GM12878 (cell line): ENCODE results near the gene TULP1. TPM values are rescaled to one million over a fixed set of nuclear protein-coding genes. Genes with fewer than 3 reads are reported as not detected.

Experiments
- ATAC-seq: fragments of 200-7000 bp; cut with Tn5 transposase; 3 replicates; pipeline ENCODE4 v1.9.1; 2020; ENCODE audit warnings: mild to moderate bottlenecking, moderate library complexity
- BruUV-seq: library from RNA; stranded (reverse); fragments of 400-500 nt; replicated peaks from 2 replicates; lab custom pipeline; 2021; lab: Mats Ljungman, UMichigan
- CTCF ChIA-PET: fragments of 300-600 bp; sonication (Branson Sonifier 250); formaldehyde crosslinking; extraction: SDS; loops from one replicate; lab custom pipeline; 2021; ENCODE audit warnings: inconsistent platforms; lab: Yijun Ruan, JAX
- POLR2A ChIA-PET: fragments of 350-600 bp; formaldehyde crosslinking; extraction: SDS; loops from one replicate; lab custom pipeline; 2021; ENCODE audit warnings: inconsistent platforms; lab: Charles Lee
- RAD21 ChIA-PET: fragments of 300-600 bp; sonication (Branson Sonifier 250); formaldehyde crosslinking; loops from one replicate; lab custom pipeline; 2023; ENCODE audit warnings: antibody characterized with exemption; ENCODE audit not compliant: unreplicated experiment; lab: Charles Lee
- SMC1A ChIA-PET: fragments of 300-600 bp; sonication (Branson Sonifier 250); formaldehyde crosslinking; loops from one replicate; lab custom pipeline; 2023; ENCODE audit not compliant: unreplicated experiment, uncharacterized antibody; lab: Charles Lee
- DNase-seq: peaks from one replicate; pipeline ENCODE4 v3.0.0-alpha.2; 2011; ENCODE audit warnings: low read depth, low spot score
- FAIRE-seq: peaks from 3 replicates; lab custom pipeline; 2011; peaks lifted over from hg19 to GRCh38; lab: Jason Lieb, UNC
- H2AFZ ChIP-seq: 2 replicates; pipeline ENCODE4 v1.6.0; 2011; ENCODE audit warnings: low read depth, low read length, control low read depth; ENCODE audit not compliant: control insufficient read depth
- H3K27ac ChIP-seq: 2 replicates; pipeline ENCODE4 v1.5.1; 2011; ENCODE audit warnings: control low read depth; ENCODE audit not compliant: control insufficient read depth, insufficient read depth
- H3K27me3 ChIP-seq, 2 experiments: replicated peaks in 1 of 2; 2 replicates each; pipeline versions ENCODE4 v1.6.0 to v1.6.1; 2011; ENCODE audit warnings: low read length in 1 of 2; ENCODE audit not compliant: control insufficient read depth in 2 of 2, insufficient read depth in 2 of 2
- H3K36me3 ChIP-seq, 2 experiments: 2 replicates each; pipeline ENCODE4 v1.5.1; 2011; ENCODE audit warnings: low read length in 1 of 2; ENCODE audit not compliant: control insufficient read depth in 2 of 2, insufficient read depth in 2 of 2
- H3K4me1 ChIP-seq: 2 replicates; pipeline ENCODE4 v1.6.1; 2011; ENCODE audit warnings: mild to moderate bottlenecking, low read length, moderate library complexity, mixed read lengths; ENCODE audit not compliant: control insufficient read depth, insufficient read depth
- H3K4me2 ChIP-seq: 2 replicates; pipeline ENCODE4 v1.6.0; 2011; ENCODE audit warnings: control low read depth; ENCODE audit not compliant: control insufficient read depth, insufficient read depth
- H3K4me3 ChIP-seq: fragments of 200-600 bp; sonication (generic); 2 replicates; pipeline ENCODE4 v1.5.1; 2016
- H3K79me2 ChIP-seq: 2 replicates; pipeline ENCODE4 v1.6.0; 2011; ENCODE audit warnings: low read length; ENCODE audit not compliant: control insufficient read depth, insufficient read depth
- H3K9ac ChIP-seq: 2 replicates; pipeline ENCODE4 v1.8.0; 2011; ENCODE audit warnings: low read length, control low read depth, mixed read lengths; ENCODE audit not compliant: control insufficient read depth, insufficient read depth
- H3K9me3 ChIP-seq: replicated peaks from 3 replicates; pipeline ENCODE4 v1.5.1; 2011; ENCODE audit warnings: mild to moderate bottlenecking, low read length; ENCODE audit not compliant: control insufficient read depth, insufficient read depth
- H4K20me1 ChIP-seq: 2 replicates; pipeline ENCODE4 v1.6.0; 2011; ENCODE audit not compliant: control insufficient read depth, insufficient read depth
- CHD4 ChIP-seq: fragments of 200-600 bp; sonication (generic); IDR thresholded peaks from 2 replicates; pipeline ENCODE4 v1.6.1; 2016; ENCODE audit warnings: mild to moderate bottlenecking
- JUND ChIP-seq: IDR thresholded peaks from 2 replicates; pipeline ENCODE4 v1.6.1; 2012; ENCODE audit warnings: low read depth, mild to moderate bottlenecking, low read length, improper control_type of control experiment, moderate library complexity
- KDM1A ChIP-seq: fragments of 200-600 bp; sonication (generic); IDR thresholded peaks from 2 replicates; pipeline ENCODE4 v1.6.1; 2016; ENCODE audit warnings: borderline replicate concordance
- MYC ChIP-seq: IDR thresholded peaks from 2 replicates; pipeline ENCODE4 v1.6.1; 2011; ENCODE audit warnings: mild to moderate bottlenecking, low read length, moderate library complexity, inconsistent platforms; ENCODE audit not compliant: insufficient read depth, insufficient replicate concordance, insufficient read length, severe bottlenecking
- NFYA ChIP-seq: IDR thresholded peaks from 2 replicates; pipeline ENCODE4 v1.6.1; 2011; ENCODE audit warnings: low read depth, mild to moderate bottlenecking, low read length, improper control_type of control experiment, borderline replicate concordance
- NR2C1 ChIP-seq: fragments of 450-650 bp; IDR thresholded peaks from 2 replicates; pipeline ENCODE4 v1.6.1; 2017; ENCODE audit warnings: antibody characterized with exemption, mild to moderate bottlenecking, moderate library complexity
- NRF1 ChIP-seq: conservative IDR thresholded peaks from 2 replicates; pipeline ENCODE4 v1.6.1; 2011; ENCODE audit warnings: mild to moderate bottlenecking, low read depth, low read length, improper control_type of control experiment
- PAX8 ChIP-seq: fragments of 450-650 bp; IDR thresholded peaks from 2 replicates; pipeline ENCODE4 v1.6.1; 2017; ENCODE audit warnings: mild to moderate bottlenecking, moderate library complexity
- SIN3A ChIP-seq: IDR thresholded peaks from 2 replicates; pipeline ENCODE4 v1.6.1; 2012; ENCODE audit warnings: low read depth, low read length, improper control_type of control experiment
- SIX5 ChIP-seq: IDR thresholded peaks from 2 replicates; pipeline ENCODE4 v1.6.1; 2011; ENCODE audit warnings: mild to moderate bottlenecking, low read depth, low read length, moderate library complexity; ENCODE audit not compliant: severe bottlenecking
- SUPT20H ChIP-seq: IDR thresholded peaks from 2 replicates; pipeline ENCODE4 v1.6.1; 2011; ENCODE audit warnings: low read depth, mild to moderate bottlenecking, low read length, moderate library complexity, borderline replicate concordance; ENCODE audit not compliant: control insufficient read depth
- TAF1 ChIP-seq: IDR thresholded peaks from 2 replicates; pipeline ENCODE4 v1.6.1; 2011; ENCODE audit warnings: mild to moderate bottlenecking, low read depth, low read length, borderline replicate concordance
- ZNF207 ChIP-seq: fragments of 450-650 bp; IDR thresholded peaks from 2 replicates; pipeline ENCODE4 v1.6.1; 2014; ENCODE audit warnings: antibody characterized with exemption, mild to moderate bottlenecking, borderline replicate concordance
- WGBS: methylation state at CpG from one replicate; pipeline ENCODE4 v1.1.6; 2016; ENCODE audit warnings: low lambda C conversion rate; ENCODE audit not compliant: insufficient replicate concordance, insufficient coverage; ENCODE audit errors: missing lambda C conversion rate; 5-methylcytosine and 5-hydroxymethylcytosine counted together
- in situ Hi-C: fragments of 300-500 bp; cut with MboI; formaldehyde crosslinking; loops from 9 replicates; pipeline ENCODE4 v1.14.3; 2018; ENCODE audit warnings: mixed read lengths
- intact Hi-C: fragments of 100-400 bp; cut with micrococcal nuclease; formaldehyde crosslinking; loops from one replicate; pipeline ENCODE4 v1.14.2; 2022; ENCODE audit not compliant: unreplicated experiment
- polyA plus RNA-seq, 11 experiments: library from polyadenylated mRNA; depleted of rRNA in 4 of 11; unstranded in 6 of 11; stranded (reverse) in 5 of 11; fragments of >200 nt; fragmentation: Nextera tagmentation in 4 of 11; fragmentation: Illumina TruSeq in 1 of 11; extraction: Ambion mirVana in 4 of 11; extraction: Trizol in 1 of 11; gene quantifications; 1 replicate in 1 of 11; 2 replicates in 10 of 11; pipeline versions ENCODE4 v1.2.1 to v1.2.3, GENCODE V29; 2011 to 2016; ENCODE audit warnings: inconsistent platforms in 2 of 11, missing spikeins in 2 of 11, low read depth in 1 of 11
- total RNA-seq, 4 experiments: library from RNA; depleted of rRNA in 3 of 4; stranded (reverse); fragments of >200 nt in 3 of 4; fragmentation: Illumina TruSeq in 1 of 4; extraction: Trizol in 1 of 4; gene quantifications; 2 replicates each; pipeline versions ENCODE4 v1.2.1 to v1.2.3, GENCODE V29; 2013 to 2021

Gene TULP1
- total and polyA plus RNA-seq, 10 of the 15 experiments (the other 5 are each of a cell fraction or from before 2014, with no cell fraction given) = not detected

- CTCF ChIA-PET = no interaction called here
- Histone ChIP-seq H3K27ac (no peak overlapping the region), H2AFZ (no peak overlapping the region), H3K36me3 (no peaks in the 10 kb centered on the region), H3K4me3 (no peak overlapping the region), H3K4me1 (peaks cover 8% of the 10 kb centered on the region), H3K9ac (no peak overlapping the region), H3K27me3 (peaks cover 1 to 16% of the 10 kb centered on the region in 2 experiments), H3K4me2 (no peak overlapping the region), H3K79me2 (no peaks in the 10 kb centered on the region), H4K20me1 (no peaks in the 10 kb centered on the region), H3K9me3 (no peaks in the 10 kb centered on the region)
- in situ Hi-C loops (no loop called here), intact Hi-C loops (no loop called here)
- TF ChIP-seq NRF1 = no peak
- no peak for TF ChIP-seq PAX8
- no peak for TF ChIP-seq CHD4
- TF ChIP-seq SIX5 = no peak
- TF ChIP-seq SIN3A = no peak
- TF ChIP-seq KDM1A = no peak
- no peak for TF ChIP-seq TAF1
- TF ChIP-seq MYC = no peak
- no peak for TF ChIP-seq NR2C1
- TF ChIP-seq ZNF207 = no peak
- no peak for TF ChIP-seq JUND
- no peak for TF ChIP-seq NFYA
- TF ChIP-seq SUPT20H = no peak
- no TSS peak for BruUV-seq
- RAD21 ChIA-PET = no interaction called here
- POLR2A ChIA-PET = no interaction called here
- SMC1A ChIA-PET = no interaction called here
- WGBS = 45% methylated on average over 14 of the region's 14 CpGs
- no peak for ATAC-seq
- DNase-seq = no peak
- no peak for FAIRE-seq
Observed at GRCh38 chr6:35498422-35499067, 14.2 kb downstream of the TULP1 start.
